Middle frontal gyrus (tissue), 1 donor: Measurements from ENCODE around the gene DOK5.

ENCODE experiments used
- DNase-seq: peaks from one replicate; pipeline ENCODE4 v3.0.0-alpha.2; 2015; ENCODE audit warnings: low spot score; ENCODE audit errors: extremely low spot score

DOK5 gene

DNA sequence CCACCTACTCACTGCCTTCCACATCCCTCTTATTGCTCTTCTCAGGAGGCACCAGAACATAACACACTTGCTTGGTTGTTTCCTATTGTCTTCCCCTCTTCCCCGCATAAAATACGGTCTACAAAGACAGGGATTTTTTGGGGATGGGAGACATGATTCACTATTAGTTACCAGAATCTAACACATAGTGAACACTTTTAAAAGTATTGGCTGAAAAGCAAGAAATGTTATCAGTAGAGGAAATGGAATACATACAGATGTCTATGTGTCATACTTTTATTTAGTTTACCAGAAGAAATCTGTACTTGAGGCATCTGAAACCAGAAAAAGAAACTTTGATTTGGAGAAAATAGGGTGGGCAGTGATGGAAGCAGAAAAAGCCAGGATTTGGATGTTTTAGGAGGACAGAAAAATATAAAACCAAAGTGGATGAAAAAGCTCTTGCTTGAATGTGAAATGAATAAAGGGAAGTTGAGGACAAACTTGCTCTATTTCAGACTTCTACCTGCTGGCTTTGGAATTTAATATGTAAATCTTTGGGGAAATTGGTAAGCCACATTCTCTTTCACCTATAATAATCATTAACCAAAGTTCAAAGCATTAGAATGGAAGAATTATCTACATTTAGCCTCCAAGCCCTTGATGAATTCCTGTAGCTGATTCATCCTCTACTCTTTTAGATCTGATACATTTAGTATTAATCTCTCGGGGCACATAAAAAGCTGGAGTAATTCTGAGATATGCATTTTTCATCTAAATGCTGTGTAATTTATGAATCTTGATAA is 82.6 kb downstream of the DOK5 start:
- no peak for DNase-seq

DNA sequence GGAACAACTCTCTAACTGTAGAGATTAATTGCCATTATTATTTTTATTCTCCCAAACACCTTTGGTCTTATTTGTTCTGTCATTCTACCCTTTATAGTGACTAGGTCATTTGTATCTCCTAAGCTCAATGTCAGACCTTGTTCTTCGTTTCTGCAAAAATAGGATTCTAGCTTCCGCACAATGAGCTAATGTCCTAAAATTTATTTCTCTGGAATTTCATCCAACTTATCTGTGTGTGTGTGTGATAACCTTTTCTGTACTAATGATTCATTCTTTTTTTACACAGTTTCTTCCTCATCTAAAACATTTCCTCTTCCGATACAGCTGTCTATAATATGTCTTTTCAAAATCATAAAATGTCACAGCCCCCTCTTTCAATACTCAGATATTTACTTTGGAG is 84.5 kb downstream of the DOK5 start:
- no peak for DNase-seq

DNA sequence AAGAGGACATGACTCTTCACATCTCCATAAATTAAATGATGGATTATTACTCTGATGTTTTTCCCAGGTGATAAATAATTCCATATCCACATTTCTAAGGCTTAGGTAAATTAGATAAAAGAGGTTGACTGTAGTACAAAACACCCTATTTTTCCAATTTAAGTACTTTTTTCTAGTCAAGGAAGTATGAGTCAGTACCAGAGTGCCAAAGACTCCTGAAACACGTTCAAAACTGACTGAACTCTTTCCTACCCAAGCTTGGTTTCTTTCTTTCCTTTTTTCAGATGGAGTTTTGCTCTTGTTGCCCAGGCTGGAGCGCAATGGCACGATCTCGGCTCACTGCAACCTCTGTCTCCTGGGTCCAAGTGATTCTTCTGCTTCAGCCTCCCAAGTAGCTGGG is 85.0 kb downstream of the DOK5 start:
- DNase-seq: no peak

DNA sequence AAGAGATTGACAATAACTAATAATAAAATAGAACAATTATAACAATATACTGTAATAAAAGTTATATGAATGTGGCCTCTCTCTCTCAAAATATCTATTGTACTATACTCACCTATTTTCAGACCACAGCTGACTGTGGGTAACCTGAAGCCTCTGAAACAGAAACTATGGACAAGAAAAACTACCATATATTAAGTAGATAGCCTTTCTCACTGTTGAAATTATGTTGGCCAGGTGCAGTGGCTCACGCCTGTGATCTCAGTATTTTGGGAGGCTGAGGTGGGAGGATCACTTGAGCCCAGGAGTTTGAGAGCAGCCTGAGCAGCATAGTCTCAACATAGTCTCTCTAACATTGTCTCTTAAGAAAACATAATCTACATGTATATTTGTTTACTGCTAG is 89.9 kb downstream of the DOK5 start:
- no peak for DNase-seq

DNA sequence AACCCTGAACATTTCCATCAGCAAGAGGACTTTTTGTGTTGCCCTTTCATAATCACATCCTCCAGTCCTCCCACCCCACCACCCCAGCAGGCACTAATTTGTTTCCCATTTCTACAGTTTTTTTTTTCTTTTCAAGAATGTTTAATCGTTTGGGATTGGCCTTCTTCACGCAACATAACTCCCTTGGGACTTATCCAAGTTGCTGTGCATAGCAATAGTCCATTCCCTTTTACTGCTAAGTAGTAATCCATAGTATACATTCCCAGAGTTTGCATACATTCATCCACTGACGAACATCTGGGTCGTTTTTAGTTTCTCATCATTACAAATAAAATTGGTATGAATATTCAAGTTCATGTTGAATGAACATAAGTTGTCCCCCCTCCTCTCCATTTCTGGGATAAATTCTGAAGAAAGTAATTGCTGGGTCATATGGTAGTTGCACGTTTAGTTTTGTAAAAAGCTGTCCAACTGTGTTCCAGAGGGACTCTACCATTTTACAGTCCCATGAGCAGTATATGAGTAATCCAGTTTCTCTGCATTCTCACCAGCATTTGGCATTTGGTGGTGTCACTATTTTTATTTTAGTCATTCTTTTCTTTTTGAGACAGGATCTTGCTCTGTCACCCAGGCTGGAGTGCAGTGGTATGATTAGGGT is 90.8 kb downstream of the DOK5 start:
- no peak for DNase-seq

DNA sequence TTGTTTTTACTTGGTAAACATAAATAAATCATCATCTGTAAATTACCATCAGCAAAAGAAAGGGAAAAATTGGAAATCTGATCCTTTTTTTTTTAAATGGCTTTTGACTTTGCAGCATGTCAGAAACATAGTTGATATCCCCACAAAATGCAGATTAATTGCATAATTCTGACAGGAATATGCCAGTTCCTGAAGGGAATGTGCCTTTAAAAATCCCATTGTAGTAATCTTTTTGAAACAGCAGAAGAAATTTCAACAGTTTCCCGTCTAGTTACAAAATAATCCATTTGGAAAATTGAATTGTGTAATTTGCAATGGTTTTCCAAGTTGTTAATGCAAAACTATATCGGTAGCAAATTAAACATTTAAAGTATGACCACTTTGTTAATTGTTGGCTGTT is 95.2 kb downstream of the DOK5 start:
- DNase-seq: no peak

DNA sequence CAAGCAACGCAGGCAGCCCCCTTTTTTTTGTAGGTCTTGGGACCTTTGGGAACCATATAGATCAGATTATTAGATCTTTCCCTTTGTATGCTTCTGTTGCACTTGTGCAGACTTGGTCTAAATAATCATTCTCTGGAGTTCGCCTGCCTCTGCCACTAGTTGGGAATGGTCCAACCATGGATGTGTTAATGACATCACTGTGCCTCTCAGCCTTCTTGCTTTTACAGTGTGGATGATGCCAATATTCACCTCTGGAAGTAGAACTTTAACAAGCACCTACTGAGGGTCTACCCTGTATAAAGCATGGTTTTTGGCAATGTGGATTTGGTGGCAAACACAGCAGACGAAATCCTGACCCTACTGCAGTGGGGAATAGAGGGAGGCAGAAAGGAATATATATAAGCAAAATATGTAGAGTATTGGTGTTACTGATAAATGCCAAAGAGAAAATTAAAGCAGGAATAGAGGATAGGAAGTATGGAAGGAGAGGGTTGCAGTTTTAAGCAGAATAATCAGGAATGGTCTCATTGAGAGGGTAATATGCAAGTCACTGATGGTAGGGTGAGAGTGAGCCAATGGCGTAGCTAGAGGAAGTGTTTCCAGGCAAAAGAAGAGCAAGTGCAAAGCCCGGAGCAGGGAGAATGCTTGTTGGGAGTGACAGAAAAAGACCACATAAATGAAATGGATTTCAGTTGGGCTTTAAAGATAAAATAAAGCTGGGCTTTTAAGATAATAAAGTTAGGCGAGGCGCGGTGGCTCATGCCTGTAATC is 97.5 kb downstream of the DOK5 start:
- DNase-seq: no peak

DNA sequence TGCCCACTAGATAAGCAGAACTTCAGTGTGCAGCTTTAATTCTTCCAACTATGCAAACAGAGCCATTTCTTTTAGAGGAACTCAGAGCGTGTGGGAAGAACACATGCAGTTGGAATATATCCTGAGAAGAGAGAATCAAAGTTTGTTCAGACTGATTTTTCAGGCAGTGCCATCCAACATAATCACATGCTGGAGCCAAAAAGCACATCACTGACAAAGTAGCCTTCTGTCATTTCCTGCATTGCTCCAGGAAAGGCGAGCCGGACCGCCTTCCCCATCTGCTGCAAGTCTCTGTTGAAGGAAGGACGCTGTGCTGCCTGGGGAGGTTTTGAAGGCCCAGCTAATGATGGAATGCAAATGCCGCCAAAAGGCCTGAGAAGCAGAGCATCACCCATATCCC is 98.4 kb downstream of the DOK5 start:
- DNase-seq: no peak

DNA sequence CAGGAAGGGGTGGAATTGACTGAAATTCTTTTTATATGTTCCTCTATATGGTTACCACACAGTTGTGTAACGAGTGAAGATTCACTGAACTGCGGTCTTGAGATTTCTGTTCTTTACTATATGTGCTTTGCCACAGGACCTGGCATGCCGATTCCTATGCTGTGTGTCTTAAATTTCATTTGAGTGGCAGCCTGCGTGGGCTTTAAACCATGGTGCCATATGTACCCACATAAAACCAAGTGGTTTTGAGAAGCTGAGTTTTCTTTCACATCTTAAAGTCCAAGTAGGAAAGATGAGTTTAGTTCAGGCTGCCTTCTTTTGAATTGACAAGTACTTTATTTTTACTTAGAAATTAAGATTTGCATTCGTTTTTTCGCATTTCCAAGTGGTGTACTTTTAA is 101.1 kb downstream of the DOK5 start:
- no peak for DNase-seq

DNA sequence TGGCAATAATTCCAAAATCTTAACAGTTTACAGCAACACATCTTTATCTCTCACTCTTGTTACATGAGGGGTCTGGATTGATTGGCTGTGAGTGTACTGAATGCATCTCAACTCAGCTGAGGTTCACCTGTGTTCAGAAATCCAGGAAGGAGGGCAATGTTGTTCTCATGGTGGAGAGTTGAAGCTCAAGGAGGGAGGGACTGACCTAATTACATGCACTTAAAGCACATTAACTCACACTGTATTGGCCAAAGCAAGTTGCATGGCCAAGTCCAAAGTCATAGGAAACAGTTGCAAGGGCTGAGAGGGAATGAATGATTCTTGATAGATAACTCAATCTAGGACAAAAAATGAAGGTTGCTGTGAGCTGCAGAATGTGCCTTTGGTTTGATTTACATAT is 102.2 kb downstream of the DOK5 start:
- DNase-seq: no peak

DNA sequence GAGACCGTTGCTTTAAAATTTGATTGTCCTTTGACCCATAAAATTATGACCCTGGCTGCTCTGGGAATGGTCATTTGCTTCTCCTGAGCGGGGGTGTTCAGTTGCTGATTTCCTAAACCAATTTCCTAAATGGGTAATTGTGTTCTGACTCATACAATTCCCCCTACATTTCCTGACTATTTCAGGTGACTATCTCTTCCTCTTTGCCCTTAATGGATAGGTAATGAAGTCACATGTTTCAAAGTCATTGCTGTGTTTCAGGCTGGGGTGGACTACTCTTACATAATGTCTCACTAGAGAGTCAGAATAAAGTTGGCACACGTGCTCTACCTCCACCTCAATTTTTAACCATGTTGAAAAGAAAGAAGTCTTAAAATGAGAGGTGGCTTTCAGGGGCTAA is 109.8 kb downstream of the DOK5 start:
- no peak for DNase-seq

DNA sequence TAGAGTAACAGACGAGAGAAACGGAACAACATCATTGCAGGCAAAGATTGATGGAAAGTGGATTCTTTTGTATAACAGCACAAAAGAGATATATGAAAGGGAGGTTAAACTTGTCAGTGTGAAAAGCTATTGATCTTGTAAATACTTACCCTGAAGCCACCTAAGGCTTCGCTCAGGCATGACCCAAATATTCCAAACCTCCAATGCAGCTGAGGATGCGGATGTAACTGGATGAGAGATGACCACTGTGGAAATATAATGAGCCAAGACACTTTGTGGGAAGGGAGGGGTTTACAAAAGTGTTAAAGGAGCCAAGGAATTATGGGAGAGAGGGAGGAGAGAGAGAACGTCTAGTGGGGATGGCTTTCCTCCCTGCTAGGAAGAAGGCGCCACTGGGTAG is 112.0 kb downstream of the DOK5 start:
- no peak for DNase-seq

DNA sequence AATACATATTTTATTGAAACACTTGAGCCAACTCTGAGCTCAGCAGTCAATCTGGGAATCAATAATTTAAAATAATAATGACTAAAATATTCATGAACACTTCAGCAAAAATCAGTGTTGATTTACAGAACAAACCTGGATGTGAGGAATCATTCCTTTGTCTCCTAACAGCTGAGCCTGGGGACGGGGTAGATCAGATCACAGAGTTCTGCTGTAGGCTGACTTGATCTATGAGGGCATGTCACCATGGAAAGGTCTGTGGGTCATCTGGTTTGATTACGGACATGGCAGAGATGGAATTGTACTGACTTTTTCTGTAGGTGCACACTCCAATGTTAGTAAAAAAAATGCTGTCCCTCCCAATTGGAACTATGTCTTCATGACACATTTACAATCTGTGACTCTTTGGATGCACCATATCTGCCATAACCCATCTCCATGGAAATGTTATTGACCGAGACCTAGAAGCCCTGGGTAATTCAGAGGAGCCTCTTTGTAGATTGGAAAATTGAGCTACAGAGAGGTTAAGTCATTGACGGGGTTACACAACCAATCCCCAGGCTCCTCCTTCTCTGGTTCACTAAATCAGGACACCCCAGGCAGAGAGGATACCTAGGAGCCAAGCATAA is 114.1 kb downstream of the DOK5 start:
- no peak for DNase-seq

DNA sequence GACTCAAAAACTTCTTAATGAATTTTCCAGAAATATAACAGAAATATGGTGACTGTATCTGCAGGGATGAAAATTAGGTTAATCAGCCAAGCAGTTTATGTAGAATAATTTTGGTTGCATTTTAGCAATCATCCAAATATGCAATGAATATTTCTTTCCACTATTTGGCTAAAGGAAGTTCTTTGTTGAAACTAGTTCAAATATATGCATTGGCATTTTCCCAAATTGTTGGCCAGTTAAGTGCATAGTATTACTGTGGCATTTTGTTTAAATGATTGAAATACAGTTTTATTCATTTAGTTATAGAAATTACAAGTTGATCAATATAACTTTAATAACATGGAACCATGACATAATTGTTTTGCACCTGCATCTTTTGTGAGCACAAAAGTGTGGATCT is 115.5 kb downstream of the DOK5 start:
- no peak for DNase-seq

DNA sequence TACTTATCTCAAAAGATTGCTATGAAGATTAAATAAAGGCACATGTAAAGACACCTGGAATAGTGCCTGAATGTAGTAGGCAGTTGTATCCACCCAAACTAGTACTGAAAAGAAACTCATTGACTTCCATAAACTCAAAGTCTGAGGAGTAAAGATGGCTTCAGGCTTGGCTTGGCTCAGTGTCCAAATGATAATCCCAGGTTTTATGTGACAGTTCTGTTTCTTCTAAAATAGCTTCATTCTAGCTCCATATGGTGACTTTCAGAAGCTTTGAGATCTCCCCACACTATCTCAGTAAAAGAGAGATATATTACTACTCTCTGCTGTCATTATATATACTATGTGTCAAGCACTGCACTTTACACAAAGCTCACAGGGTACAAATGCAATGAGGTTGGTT is 121.3 kb downstream of the DOK5 start:
- DNase-seq: no peak

DNA sequence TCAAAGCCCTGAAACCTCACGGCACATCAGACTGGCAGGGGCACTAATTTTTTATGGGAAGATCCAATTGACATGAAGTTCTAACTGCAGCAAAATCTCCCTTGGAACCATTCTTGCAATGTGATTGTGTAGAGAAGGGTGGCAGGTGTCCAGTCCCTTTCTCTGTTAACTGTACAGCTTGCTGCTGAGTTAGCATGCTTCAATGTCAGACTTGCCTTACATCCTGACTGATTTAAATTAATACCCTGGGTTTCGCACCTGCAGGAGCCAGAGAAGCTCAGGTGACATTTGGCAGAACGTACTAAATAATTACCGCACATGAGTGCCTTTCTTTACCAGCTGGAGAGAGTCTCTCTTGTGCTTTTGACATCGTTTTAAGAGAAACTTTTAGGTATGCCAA is 123.0 kb downstream of the DOK5 start:
- no peak for DNase-seq

DNA sequence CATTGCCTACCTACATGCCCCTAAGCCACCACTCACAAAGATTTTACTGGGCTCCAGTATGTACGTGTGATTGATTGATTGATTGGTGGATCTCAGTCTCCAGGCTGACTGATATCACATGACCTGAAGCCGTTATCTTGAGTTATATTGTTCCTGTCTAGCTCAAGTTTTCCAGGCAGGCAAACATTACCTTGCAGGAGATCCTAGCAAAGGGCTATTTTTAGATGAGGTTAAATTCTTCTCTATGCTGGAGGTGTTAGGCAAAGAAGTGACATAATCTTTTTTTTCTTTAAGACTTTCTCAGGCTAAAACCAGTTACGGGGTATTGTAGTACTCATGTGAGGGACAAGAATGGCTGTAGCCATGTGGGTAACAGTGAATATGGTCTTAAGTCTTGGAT is 125.2 kb downstream of the DOK5 start:
- DNase-seq: no peak

DNA sequence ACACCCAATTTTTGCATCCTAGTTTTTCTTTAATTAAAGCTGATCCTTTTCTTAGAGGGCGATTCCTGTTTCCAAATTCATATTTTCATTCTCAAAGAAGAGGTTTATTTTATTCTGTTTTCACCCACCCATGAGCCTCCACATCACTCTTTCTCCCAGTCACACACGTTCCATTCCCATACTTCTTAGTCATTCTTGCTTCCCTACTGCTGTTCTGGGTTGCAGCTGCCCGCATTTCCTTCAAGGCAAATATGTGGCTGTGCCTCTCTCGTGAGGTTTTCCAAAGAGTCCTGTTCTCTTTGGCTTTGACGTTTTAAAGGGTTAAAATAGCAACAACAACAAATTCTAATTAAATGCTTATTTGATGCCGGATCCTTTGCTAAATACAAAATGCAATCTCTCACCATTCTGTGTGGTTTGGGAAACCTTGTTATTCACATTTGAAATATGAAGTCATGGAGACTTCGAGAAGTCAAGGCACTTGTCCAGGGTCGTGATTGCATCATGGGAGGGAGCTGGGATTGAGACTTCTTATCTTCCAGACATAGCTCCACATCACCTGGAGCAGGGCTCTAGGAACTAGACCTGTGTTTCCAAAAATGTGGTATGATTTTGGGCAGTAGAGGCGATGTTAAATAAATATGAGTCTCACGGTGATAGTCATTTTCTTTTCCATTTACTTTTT is 126.6 kb downstream of the DOK5 start:
- no peak for DNase-seq

DNA sequence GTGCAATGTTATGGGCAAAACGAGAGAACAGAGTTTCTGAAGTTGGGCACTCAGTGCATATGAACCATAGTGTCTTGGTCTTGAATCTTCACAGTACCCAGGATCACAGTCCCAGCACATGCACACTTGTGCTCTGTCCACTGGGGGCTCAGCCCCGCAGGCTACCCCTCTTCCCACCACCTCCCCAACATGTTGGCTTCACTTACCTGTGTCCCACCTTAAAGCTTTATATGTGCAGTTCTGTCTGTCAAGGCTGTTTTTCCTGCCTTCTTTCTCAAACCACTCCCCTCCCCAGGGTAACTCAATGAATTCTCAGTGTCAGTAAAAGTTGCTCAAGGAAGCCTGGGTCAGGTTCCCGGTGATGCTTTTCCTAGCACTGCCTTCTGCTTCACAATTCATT is 129.9 kb downstream of the DOK5 start:
- DNase-seq: no peak

DNA sequence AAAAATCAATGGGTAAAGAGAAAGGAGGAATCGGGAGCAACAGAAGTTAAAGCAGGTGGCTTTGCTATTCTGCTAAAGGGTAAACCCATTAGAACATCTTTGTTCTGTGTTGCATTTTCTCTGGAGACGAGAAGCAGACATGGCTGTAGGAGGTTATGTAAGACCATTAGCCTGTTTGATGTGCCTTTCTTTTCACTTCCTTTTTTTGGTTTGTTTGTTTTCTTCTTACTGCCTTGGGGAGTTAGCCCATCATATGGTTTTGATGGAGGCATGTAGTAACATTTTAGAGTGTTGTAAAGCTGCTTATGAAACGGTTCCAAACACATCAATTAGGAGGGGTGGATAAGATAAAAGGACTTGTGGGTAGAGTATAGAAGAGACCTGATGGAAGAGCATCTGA is 131.0 kb downstream of the DOK5 start:
- DNase-seq: no peak

DNA sequence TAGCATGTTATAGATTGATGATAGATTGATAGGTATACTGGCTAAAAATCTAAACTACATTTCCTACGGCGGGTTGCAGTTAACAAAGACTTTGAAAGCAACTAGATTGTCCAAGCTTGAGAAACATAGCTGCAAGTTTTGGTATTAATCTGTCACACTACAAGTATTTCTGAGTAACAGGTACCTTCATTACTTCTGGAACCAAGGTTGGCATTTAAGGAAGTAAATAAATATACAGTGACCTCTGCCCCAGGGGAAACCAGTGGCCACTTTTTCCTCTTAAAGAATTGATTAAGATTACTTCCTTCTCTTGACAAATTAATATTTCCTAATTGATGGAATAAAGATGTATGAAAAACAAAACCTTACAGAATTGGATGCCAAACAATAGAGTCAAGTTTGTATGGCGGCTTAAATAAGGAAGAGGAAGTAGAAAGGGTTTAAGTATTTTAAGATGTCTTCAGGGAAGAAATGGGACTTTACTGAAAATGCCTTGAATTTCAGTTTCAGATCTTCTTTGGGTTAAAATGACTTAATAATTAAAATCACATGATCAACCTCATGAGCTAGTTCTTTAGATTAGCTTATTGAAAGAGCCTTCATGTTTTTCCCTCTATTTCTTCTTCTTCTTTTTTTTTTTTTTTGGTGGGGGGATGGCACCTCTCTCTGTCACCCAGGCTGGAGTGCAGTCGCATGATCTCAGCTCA is 132.8 kb downstream of the DOK5 start:
- DNase-seq: no peak
